GM10266 (cell line): Measurements from ENCODE around the gene CDKN2AIPNL.
"Not testable (repeated sequence)": the region's sequence is repeated elsewhere in the genome, so short reads cannot be mapped to it uniquely, and the experiment has no call there.

Experiments
- DNase-seq: peaks from one replicate; pipeline ENCODE4 v3.0.0; 2012; ENCODE audit errors: extremely low spot score
- TF ChIP-seq, protein P1 (sequence below): IDR thresholded peaks from 2 replicates; pipeline ENCODE4 v1.5.1; 2012; ENCODE audit warnings: mild to moderate bottlenecking, low read depth; ENCODE audit not compliant: control insufficient read depth, insufficient read depth; ENCODE audit errors: missing control alignments

Gene CDKN2AIPNL

GRCh38 chr5:134397196-134397595, 14.5 kb downstream of the CDKN2AIPNL start:
- TF ChIP-seq, protein P1, sequence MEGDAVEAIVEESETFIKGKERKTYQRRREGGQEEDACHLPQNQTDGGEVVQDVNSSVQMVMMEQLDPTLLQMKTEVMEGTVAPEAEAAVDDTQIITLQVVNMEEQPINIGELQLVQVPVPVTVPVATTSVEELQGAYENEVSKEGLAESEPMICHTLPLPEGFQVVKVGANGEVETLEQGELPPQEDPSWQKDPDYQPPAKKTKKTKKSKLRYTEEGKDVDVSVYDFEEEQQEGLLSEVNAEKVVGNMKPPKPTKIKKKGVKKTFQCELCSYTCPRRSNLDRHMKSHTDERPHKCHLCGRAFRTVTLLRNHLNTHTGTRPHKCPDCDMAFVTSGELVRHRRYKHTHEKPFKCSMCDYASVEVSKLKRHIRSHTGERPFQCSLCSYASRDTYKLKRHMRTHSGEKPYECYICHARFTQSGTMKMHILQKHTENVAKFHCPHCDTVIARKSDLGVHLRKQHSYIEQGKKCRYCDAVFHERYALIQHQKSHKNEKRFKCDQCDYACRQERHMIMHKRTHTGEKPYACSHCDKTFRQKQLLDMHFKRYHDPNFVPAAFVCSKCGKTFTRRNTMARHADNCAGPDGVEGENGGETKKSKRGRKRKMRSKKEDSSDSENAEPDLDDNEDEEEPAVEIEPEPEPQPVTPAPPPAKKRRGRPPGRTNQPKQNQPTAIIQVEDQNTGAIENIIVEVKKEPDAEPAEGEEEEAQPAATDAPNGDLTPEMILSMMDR = no peak

DNA sequence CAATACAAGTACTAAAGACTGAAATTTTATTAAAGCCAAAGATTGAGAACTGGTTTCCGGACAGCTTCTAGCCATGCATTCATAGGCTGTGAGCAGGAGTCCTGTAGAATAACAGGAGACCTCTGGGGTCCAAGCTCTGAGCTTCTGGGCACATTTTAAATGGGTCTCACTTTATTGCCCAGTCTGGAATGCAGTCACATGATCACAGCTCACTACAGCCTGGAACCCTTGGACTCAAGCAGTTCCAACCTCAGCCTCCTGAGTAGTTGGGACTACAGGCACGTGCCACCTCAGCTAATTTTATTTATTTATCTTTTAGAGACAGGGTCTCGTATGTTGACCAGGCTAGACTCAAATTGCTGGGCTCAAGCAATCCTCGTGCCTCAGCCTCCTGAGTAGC, 15.4 kb downstream of the CDKN2AIPNL start:
- TF ChIP-seq, protein P1 = no peak
- no peak for DNase-seq

More at GRCh38 chr5:134397196-134397595, 14.5 kb downstream of the CDKN2AIPNL start:
- DNase-seq = no peak

DNA sequence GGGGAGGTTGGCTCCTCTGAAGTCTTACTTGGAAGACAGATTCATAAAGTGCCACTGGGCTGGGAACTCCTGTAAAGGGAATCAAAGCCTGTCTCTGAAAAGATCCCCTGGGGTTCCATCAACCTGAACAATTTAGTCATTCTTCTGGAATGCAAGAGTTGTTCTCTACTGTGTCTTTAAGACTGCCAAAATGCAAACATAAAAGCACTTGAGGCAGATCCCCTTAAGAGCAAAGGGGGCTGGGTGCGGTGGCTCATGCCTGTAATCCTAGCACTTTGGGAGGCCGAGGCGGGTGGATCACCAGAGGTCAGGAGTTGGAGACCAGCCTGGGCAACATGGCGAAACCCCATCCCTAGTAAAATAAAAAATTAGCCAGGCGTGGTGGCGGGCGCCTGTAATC, 16.7 kb downstream of the CDKN2AIPNL start:
- TF ChIP-seq, protein P1 = no peak
- no peak for DNase-seq

- TF ChIP-seq, protein P1 = no peak
- DNase-seq = no peak
Observed at GRCh38 chr5:134392301-134392700, 19.4 kb downstream of the CDKN2AIPNL start.

GRCh38 chr5:134387443-134387842, 24.2 kb downstream of the CDKN2AIPNL start:
- TF ChIP-seq, protein P1 = no peak
- no peak for DNase-seq

DNA sequence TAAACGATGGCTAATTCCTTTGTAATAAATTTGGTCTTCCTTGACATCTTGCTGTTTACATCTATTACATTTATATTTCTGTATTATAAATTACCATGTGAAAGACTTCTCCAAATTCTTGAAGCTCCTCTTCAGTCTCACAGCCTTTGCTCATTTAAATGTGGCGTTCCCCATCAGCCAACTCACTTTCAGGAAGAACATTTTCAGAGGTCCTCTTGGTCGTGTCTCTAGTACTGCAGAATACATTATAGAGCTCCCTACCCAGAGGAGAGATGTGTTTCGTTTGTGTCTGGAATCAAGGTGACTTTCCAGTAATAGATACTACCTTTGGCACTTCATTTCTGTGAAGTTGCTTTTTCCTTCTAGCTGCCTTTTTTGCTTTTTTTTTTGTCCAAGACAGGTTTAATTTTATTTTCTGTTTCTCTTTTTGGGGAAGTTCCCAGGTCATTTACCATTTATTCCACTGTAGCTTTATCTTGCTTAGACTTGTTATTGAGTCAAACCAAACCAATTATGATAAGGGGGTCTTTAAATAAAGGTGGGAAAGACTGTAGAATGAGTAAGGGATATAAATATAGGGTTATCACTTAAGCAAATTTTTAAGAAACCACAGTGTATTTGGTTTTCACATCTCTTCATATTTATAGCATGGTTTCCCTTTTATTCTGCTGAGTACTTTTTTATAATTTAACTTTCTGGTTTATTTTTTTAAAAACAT, 27.5 kb downstream of the CDKN2AIPNL start:
- peak; percentile 33 for DNase-seq
- TF ChIP-seq, protein P1 = no peak

DNA sequence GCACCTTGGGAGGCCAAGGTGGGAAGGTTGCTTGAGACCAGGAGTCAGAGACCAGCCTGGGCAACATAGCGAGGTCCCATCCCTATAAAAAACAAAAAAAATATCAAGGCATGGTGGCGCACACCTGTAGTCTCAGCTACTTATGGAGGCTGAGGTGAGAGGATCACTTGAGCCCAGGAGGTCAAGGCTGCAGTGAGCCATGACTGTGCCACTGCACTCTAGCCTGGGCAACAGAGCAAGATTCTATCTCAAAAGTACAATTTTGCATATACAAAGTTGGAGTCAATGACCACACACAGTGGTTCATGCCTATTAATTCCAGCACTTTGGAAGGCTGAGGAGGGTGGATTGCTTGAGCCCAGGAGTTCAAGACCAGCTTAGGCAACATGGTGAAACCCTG, 29.5 kb downstream of the CDKN2AIPNL start:
- DNase-seq = not testable (repeated sequence)

DNA sequence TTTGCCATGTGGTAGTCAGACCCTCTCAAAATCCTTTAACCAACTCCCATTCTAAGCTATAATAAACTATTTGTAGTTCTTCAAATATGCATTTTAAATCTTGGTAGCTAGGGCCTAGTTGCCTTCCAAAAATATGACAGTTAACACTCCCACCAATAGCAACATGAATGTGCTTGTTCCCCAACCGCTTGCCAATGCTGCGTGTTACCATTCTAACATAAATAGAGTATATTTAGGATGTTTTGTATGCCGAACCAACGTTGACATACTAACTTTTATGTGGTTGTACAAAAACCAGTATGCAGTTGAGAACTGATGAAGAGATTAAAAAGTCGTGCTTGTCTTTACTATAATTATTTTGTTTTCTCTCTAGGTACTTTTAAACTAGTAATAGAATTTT, 31.3 kb downstream of the CDKN2AIPNL start:
- DNase-seq = no peak
- TF ChIP-seq, protein P1 = no peak
